SH-SY5Y (cell line): Measurements from ENCODE around the gene KLHL26.

Experiments
- GATA2 ChIP-seq: IDR thresholded peaks from 2 replicates; pipeline ENCODE4 v1.6.1; 2011; ENCODE audit warnings: mild to moderate bottlenecking, low read depth, low read length
- GATA3 ChIP-seq: IDR thresholded peaks from 2 replicates; pipeline ENCODE4 v1.6.1; 2011; ENCODE audit warnings: low read depth, mild to moderate bottlenecking, low read length, moderate library complexity

GRCh38 chr19:18587561-18587960, 49.3 kb upstream of the KLHL26 start:
- TF ChIP-seq GATA3: no peak
- no peak for TF ChIP-seq GATA2
